Epithelial cell of prostate (primary cell): ENCODE results near the gene CORIN.

Experiments used
- DNase-seq: peaks from one replicate; pipeline ENCODE4 v3.0.0-alpha.2; 2011; ENCODE audit warnings: low read depth, low spot score
- H3K27ac ChIP-seq: fragments of 450-650 bp; 2 replicates; pipeline ENCODE4 v1.5.1; 2017; ENCODE audit warnings: mild to moderate bottlenecking

The CORIN gene, protein sequence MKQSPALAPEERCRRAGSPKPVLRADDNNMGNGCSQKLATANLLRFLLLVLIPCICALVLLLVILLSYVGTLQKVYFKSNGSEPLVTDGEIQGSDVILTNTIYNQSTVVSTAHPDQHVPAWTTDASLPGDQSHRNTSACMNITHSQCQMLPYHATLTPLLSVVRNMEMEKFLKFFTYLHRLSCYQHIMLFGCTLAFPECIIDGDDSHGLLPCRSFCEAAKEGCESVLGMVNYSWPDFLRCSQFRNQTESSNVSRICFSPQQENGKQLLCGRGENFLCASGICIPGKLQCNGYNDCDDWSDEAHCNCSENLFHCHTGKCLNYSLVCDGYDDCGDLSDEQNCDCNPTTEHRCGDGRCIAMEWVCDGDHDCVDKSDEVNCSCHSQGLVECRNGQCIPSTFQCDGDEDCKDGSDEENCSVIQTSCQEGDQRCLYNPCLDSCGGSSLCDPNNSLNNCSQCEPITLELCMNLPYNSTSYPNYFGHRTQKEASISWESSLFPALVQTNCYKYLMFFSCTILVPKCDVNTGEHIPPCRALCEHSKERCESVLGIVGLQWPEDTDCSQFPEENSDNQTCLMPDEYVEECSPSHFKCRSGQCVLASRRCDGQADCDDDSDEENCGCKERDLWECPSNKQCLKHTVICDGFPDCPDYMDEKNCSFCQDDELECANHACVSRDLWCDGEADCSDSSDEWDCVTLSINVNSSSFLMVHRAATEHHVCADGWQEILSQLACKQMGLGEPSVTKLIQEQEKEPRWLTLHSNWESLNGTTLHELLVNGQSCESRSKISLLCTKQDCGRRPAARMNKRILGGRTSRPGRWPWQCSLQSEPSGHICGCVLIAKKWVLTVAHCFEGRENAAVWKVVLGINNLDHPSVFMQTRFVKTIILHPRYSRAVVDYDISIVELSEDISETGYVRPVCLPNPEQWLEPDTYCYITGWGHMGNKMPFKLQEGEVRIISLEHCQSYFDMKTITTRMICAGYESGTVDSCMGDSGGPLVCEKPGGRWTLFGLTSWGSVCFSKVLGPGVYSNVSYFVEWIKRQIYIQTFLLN

DNA sequence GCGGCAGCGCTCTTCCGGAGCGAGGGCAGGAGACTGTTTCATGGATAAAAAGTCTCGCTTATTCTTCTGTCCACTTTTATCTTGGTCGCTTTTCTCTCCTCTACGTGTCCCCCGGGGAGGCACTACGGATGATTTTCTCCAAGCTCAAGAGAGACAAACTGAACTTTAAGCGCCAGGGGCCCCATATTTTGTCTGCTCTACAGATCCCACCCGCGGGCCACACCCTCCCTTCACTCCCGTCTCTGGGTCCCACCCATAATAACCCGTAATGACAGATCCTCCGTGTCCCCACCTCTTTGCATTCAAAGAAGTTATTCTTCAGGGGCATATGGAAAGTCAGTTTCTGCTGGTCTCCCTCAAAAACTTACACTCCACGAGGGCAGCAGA is at the start of gene CORIN:
Gene CORIN, minus strand, starts transcription at position 160 of the 387 bp plus-strand sequence. Its CDS starts 118 bp downstream, at position 42.
- DNase-seq, result no peak
- H3K27ac ChIP-seq, result no peak within 1 kb of the TSS

DNA sequence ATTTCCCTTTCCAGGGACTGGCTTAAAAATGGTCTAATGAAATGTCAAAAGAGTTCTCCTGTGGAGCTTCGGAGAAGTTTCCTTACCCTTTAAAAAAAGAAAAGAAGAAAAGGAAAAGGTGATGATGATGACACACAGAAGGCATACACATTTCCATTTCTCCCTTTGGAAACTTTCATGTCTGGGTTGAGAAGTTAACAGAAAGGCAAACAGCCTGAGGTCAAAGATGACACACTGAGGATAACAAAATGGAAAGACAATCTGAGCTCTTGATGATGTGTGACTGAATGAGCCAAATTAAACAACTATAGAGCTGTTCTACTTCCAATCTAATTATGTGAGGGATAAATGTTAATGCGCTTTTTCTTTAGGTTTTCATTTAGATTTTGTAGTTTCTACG is 44.4 kb upstream of the CORIN start:
- H3K27ac ChIP-seq, result no peak overlapping the region
- DNase-seq, result no peak

DNA sequence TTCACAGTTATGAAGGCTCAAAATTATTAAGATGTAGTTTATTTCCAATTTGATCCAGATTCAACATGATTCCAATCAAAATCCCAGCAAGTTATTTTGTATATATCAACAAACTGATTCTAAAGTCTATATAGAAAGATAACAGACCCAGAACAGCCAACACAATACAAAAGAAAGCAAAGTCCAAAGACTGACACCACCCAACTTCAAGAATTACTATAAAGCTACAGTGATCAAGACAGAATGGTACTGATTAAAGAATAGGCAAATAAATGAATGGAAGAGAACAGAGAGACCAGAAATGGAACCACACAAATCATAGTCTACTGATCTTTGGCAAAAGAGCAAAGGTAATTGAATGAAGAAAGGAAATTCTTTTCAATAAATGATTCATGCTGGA is 41.6 kb upstream of the CORIN start:
- DNase-seq, result no peak
- no peak overlapping the region for H3K27ac ChIP-seq

DNA sequence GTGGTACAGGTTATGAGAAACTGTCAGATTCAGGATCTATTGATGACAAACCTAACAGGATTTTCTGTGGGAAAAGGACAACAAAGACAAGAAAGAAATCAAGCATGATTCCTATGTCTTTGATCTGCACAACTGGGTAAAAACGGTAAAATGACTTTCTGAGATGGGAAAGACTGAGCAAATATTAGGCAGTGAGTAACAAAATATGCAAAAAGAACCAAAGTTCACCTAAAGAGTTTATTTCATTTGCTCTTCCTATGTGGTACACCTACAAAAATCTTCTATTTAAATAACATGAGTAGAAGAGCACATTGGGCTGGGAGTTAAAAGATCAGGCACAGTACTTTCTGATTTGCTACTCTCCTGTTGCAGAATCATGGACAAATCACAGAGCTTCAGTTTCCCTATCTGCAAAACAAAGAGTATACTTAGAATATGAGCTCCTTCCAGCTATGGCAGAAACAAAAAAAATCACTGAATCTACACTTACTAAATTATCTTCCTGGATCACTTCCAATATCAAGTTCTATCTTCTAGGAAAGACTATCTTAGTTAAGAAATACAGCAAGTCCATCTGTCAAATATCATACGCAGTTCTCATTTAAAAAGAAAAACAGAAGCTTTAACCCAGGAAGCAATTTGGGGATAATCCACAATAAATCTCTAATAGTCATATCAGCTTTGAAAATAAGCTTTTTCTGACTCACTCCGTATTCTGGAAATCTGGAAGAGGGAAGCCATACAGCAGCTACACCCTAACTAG is 39.1 kb upstream of the CORIN start:
- no peak overlapping the region for H3K27ac ChIP-seq
- no peak for DNase-seq

DNA sequence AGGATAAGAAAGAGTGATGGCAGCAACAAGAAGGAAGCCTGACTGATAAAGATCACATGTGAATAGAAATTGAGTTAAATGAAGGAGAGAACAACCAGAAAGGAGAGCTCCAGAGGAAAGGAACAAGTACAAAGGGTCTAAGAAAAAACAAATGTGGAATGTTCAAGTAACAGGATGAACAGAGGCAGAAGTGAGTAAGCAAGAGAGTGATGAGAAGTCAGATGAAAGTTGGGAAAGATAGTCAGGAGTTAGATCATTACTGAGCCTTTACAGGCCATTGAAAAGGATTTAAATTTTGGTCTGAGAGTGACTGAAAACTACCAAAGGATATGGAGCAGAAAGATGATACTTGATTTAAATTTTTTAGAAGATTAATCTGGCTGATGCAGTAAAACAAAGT is 38.4 kb upstream of the CORIN start:
- no peak overlapping the region for H3K27ac ChIP-seq
- no peak for DNase-seq

DNA sequence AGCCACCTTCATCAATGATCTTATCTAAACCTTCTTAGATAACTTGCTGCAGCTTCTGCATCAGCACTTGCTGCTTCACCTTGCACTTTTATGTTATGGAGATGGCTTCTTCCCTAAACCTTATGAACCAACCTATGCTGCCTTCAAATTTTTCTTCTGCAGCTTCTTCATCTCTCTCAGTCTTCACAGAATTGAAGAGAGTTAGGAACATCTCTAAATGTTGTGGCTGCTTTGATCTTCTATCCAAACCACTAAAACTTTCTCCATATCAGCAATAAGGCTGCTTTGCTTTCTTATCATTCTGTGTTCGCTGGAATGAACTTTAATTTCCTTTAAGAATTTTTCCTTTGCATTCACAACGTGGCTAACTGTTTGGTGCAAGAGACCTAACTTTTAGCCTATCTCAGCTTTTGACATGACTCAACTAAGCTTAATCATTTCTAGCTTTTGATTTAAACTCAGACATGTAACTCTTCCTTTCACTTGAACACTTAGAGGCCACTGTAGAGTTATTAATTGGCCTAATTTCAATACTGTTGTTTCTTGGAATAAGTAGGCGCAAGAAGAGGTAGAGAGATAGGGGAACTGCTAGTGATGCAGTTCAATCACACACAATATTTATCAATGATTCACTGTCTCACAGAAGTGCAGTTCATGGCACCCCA is 36.1 kb upstream of the CORIN start:
- no peak for DNase-seq
- H3K27ac ChIP-seq, result no peak overlapping the region

DNA sequence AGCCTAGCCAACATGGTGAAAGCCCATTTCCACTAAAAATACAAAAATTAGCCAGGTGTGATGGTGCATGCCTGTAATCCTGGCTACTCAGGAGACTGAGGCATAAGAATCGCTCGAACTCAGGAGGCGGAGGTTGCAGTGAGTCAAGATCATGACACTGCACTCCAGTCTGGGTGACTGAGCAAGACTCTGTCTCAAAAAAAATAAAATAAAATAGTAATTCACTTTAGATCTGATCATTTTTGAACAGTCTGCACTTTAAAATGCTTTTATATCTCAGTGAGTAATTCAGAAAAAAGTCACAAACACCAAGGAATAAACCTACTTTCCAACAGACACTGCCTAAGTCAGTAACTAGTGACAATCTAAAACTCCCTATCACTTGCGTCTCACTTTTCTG is 25.6 kb upstream of the CORIN start:
- H3K27ac ChIP-seq, result no peak overlapping the region
- no peak for DNase-seq

DNA sequence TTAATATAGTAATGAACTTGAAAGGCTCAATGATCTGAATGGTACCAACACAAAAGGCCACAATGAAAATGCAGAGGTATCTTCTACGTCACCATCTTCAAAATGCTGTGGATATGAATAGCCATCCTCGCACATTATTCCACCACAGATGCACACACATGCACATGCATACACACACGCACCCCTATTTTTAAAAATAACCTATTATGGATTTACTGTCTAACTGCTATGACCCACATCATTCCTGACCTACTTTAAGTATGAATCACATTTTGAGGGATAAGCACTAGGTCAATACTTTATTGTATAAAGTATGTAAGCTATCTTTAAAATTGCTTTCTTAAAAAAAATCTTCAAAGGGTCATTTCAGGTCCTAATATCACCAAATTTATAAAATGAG is 24.4 kb upstream of the CORIN start:
- no peak overlapping the region for H3K27ac ChIP-seq
- no peak for DNase-seq

DNA sequence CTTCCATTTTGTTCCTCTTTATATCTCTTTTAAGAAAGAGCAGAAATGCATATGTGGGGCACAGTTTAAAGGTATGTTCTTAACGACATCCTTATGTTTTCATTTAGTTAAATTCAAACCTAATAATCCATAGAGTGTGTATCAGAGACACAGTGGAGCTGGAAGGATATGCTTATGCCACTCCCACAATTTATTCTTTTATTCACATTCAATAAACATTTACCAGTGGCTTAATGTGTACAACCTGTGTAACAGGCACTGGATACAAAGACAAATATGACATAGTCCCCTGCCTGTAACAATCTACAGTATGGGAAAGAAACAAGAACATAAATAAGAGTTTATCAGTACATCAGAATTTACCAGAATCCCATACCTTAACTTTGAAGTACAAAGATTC is 22.4 kb upstream of the CORIN start:
- DNase-seq, result no peak
- H3K27ac ChIP-seq, result no peak overlapping the region

DNA sequence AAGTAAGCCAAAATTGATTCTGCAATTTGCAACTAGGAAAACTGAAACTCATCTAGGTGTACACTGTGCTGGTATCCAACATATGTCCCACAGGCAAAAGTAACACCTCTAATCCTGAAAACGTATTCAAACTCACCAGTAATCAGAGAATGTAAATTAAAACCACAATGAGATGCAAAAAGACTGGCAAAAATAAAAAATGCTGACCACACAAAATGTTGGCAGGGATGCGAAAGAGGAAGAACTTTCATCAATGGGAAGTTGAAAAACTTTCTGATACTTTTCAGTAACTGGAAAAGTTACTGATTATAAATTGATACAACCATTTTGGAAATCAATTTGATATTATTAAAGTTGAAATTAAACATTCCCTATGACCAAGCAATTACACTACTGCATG is 20.1 kb upstream of the CORIN start:
- DNase-seq, result no peak
- H3K27ac ChIP-seq, result no peak overlapping the region

DNA sequence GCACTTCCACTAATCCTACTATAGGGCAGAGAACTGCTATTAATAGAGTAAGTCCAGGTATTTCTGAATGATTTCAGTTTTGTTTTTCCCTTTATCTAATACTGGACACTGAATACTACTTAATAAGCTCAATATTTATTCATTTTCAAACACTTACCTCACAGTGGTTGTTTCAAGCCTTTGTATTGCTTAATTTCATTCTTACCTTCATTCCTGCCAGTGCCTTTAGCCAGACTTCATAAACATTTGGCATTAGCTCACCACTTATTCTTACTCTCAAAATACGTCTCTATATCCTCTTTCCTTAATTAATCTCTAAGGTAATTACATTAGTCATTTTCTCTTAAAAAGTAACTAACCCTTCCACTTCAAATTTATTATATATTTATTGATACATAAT is 18.8 kb upstream of the CORIN start:
- H3K27ac ChIP-seq, result no peak overlapping the region
- no peak for DNase-seq

DNA sequence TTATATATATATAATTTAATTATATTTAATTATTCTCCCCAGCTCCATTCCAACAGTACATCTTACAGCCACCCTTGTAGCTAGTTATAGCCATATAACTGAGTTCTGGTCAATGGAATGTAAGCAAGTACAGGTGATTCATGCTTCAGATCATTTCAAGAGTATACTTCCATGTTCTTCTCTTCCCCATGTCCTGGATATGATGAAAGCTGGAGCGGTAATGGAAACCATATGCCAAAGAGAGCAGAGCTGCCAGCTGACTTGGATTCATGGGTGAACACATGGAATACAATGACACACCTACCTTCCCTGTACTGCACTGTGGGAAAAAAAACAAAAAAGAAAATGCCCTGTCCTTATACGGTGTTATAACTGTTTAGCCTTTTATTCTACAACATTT is 17.5 kb upstream of the CORIN start:
- no peak overlapping the region for H3K27ac ChIP-seq
- no peak for DNase-seq

DNA sequence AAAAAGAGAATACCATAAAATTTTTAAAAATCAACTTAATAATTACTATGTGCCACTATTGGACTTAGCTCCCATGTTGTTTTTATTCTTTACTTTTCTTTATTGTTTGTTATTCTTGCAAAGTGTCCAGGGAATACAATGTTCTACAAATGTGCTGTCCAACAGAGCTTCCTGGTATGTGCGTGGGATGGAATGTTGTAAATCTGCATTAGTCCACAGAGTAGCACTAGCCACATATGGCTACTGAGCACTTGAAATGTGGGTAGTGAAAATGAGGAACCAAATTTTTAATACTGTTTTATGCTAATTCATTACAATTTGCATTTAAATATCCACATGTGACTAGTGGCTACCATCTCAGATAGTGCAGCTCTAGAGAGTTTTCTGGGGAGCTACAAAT is 14.3 kb upstream of the CORIN start:
- no peak overlapping the region for H3K27ac ChIP-seq
- no peak for DNase-seq

DNA sequence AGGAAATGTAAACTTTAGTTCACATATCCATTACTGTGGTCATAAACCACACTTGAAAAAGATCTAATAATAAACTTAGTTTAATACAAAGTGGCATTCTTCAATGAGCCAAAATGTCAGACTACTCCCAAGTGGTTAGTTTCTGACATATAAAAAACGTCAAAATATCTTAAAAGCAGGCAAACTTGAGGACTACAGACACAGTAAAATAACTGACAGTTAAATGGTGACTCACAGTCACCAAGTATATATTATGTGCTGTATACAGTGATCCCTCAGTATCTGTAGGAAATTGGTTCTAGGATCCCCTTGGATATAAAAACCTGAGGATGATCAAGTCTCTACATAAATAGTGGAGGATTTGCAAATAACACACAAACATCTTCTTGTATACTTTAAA is 11.6 kb upstream of the CORIN start:
- no peak overlapping the region for H3K27ac ChIP-seq
- DNase-seq, result no peak

DNA sequence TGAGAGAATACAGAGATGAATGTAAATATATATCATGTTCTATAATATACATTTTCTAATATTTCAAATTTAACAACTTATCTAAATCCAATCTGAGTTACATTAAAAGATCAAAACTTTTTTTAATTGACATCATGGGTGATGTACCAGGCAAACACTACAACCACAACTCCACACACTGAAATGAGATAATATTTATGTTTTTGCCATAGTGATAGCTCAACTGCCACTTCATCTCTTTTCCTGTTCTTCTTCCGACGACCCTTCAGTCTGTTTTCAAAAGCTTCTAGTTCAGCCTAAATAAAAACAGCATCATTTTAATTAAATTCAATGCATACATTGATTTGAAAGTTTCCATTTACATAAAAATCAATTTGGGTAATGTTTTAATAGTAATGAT is 10.2 kb upstream of the CORIN start:
- H3K27ac ChIP-seq, result no peak overlapping the region
- no peak for DNase-seq

DNA sequence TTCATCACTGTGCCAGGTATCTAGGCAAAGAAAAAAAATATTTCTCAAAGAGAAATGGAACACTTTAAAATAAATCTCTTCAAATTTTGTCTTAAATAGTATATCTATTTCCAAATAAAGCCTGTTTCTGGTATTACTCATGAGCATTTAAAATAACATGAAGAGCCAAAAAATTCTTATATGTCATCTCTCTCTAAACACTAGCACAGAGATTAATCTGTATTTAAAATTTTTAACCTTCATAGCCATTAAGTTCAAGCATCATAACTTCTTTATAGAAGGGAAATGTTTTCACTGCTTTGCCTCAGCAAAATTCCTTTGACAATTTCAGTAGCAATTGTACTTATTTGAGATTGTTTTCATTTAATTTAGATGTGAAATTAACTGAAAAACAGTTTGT is 5.1 kb upstream of the CORIN start:
- no peak overlapping the region for H3K27ac ChIP-seq
- no peak for DNase-seq

DNA sequence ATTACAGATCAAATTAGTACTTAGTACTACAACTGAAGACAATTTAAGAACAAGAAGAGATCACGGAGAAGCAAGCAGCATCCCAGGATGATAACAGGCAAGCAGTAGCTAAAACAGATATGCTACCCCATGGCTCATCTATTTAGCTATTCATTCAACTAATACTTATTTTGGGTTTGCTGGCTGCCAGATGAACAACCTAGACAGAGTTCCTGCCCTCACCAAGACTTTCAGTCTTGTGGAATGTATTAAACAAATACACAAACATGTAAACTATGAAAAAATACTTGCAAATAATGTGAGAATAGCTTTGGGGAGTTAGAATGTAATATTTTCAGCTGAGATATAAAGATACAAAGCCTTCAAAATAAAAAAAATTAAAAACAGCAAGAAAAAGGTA is 2.4 kb upstream of the CORIN start:
- no peak for DNase-seq
- H3K27ac ChIP-seq, result no peak overlapping the region

DNA sequence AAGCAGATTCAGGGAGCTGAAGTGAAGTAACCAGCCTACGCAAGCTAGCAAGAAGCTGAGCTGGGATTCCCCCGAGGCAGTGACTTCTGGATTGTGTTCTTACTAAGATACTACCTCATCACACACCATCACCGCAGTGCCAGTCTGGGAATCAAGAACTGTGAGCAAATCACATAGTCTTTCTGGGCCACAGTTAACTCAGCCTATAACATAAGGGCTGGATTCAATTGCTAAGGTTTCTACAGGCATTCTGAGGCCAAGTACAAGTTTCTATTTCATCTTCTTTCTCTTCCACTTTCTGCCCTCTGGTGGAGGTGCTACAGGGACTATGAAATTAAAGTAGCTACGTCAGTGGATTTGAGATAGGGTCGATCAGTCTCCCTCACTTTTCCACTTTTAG is 1.4 kb upstream of the CORIN start:
- no peak for DNase-seq
- H3K27ac ChIP-seq, result no peak overlapping the region

DNA sequence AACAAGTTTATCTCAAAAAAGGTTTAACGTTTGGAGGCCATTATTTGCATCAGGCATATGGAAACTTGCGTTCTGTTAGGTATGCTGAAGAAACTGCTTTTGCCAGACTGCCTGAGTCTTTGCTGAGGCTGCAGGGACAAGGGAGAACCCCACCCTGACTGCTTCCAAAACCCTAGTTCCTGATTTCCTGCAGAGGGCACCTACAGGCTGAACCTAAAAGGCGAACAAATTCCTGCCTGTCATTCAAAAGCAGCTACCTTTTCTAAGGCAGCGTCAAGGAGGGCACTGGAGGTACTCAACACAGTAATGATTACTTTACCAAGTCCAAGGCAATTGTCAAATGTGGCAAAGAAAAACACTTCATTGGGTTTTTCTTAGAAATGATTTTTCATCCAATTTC is 578 bp upstream of the CORIN start:
- DNase-seq, result no peak
- H3K27ac ChIP-seq, result no peak overlapping the region
